GM18505 (cell line): ENCODE results near the gene IL12A.

Experiments
- ATAC-seq: cut with Tn5 transposase; IDR thresholded peaks from one replicate; pipeline ENCODE4 v1.9.1; 2021; ENCODE audit not compliant: unreplicated experiment
- POLR2A ChIP-seq: IDR thresholded peaks from 4 replicates; pipeline ENCODE4 v1.6.1; 2011; ENCODE audit warnings: borderline replicate concordance; ENCODE audit not compliant: insufficient read depth, insufficient read length; ENCODE audit errors: extremely low read depth

The IL12A gene

GRCh38 chr3:159964166-159964973 lies 24.3 kb upstream of the IL12A start:
- TF ChIP-seq POLR2A, result no peak
- ATAC-seq, result peak; percentile 99

GRCh38 chr3:159971311-159971710 lies 17.3 kb upstream of the IL12A start:
- TF ChIP-seq POLR2A, result no peak
- ATAC-seq, result no peak

GRCh38 chr3:159977295-159977694 lies 11.3 kb upstream of the IL12A start:
- no peak for TF ChIP-seq POLR2A
- no peak for ATAC-seq

- no peak for TF ChIP-seq POLR2A
- ATAC-seq, result peak; percentile 75
Observed at GRCh38 chr3:159978353-159978752, 10.3 kb upstream of the IL12A start.

GRCh38 chr3:159978918-159979703 lies 9.5 kb upstream of the IL12A start:
- no peak for TF ChIP-seq POLR2A
- no peak for ATAC-seq

GRCh38 chr3:159982442-159982974 lies 6.1 kb upstream of the IL12A start:
- no peak for ATAC-seq
- no peak for TF ChIP-seq POLR2A

GRCh38 chr3:159987291-159987711 lies 1.3 kb upstream of the IL12A start:
- no peak for TF ChIP-seq POLR2A
- ATAC-seq, result no peak

GRCh38 chr3:159989973-159990846 lies 1.6 kb downstream of the IL12A start:
- no peak for ATAC-seq
- TF ChIP-seq POLR2A, result no peak

GRCh38 chr3:159991591-159991990 lies 3.0 kb downstream of the IL12A start:
- no peak for TF ChIP-seq POLR2A
- no peak for ATAC-seq

GRCh38 chr3:159992589-159992988 lies 4.0 kb downstream of the IL12A start:
- no peak for TF ChIP-seq POLR2A

GRCh38 chr3:159994182-159994581 lies 5.5 kb downstream of the IL12A start:
- no peak for ATAC-seq
- TF ChIP-seq POLR2A, result no peak

More at GRCh38 chr3:159992589-159992988, 4.0 kb downstream of the IL12A start:
- ATAC-seq, result no peak

- TF ChIP-seq POLR2A, result no peak
- no peak for ATAC-seq
Observed at GRCh38 chr3:159995091-159995490, 6.5 kb downstream of the IL12A start.

GRCh38 chr3:159996018-159996417 lies 7.4 kb downstream of the IL12A start:
- ATAC-seq, result no peak
- TF ChIP-seq POLR2A, result no peak

GRCh38 chr3:159996959-159997358 lies 8.3 kb downstream of the IL12A start:
- ATAC-seq, result no peak
- TF ChIP-seq POLR2A, result no peak
